HG02852 (cell line): ENCODE measurements around the gene STRN3.
"Not testable (repeated sequence)": the region's sequence is repeated elsewhere in the genome, so short reads cannot be mapped to it uniquely, and the experiment has no call there.

ENCODE experiments used
- ATAC-seq: cut with Tn5 transposase; IDR thresholded peaks from one replicate; pipeline ENCODE4 v1.9.1; 2021; ENCODE audit warnings: mild to moderate bottlenecking, moderate library complexity; ENCODE audit not compliant: unreplicated experiment

The STRN3 gene

DNA sequence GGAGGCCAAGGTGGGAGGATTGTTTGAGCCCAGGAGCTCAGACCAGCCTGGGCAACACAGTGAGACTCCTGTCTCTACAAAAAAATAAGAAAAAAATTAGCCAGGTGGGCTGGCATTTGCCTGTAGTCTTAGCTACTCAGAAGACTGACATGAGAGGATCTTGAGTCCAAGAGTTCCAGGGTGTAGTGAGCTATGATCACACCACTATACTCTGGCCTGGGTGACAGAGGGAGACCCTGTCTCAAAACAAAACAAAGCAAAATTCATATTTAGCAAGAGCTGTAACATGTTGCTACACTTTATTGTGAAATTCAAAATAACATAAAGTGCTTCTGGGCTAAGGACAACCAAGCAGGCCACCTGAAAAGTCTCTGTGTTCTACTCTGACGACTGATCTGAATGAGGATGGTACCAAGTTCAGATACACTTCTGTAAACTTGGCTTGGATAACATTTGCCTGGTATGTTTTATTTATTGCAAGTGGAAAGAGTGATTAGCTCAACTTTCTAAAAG lies 11.6 kb upstream of the STRN3 start:
- no peak for ATAC-seq

- no peak for ATAC-seq
Observed at GRCh38 chr14:31036552-31036951, 10.4 kb upstream of the STRN3 start.

- no peak for ATAC-seq
Observed at GRCh38 chr14:31030469-31030868, 4.3 kb upstream of the STRN3 start.

- ATAC-seq, result no peak
Observed at GRCh38 chr14:31029016-31029970, 3.1 kb upstream of the STRN3 start.

DNA sequence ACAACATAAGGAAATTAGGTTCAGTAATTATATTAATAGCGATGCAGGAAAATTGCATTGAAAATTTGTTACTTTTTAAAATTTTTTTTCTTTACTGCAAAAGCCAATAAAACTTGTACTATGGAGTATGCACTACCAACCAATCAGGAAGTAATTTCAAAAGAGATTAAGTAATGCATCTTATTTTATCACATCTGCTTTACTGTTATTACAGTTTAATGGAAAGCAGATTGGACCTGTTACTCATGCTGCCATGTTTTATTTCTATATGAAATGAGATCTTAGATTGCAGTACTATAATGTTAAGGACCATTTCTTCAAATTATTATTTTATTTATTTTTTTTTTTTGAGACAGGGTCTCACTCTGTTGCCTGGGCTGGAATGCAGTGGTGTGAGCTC lies 1.7 kb upstream of the STRN3 start:
- ATAC-seq, result no peak

GRCh38 chr14:31026450-31027235 lies 464 bp upstream of the STRN3 start:
- ATAC-seq, result peak; percentile 90

GRCh38 chr14:31025367-31026076 lies 657 bp downstream of the STRN3 start, which contains the start of gene AP4S1:
Gene AP4S1, plus strand, starts transcription at chr14:31025649. Its CDS starts 40,548 bp downstream, at chr14:31066197.
- ATAC-seq, result peak; percentile 22

DNA sequence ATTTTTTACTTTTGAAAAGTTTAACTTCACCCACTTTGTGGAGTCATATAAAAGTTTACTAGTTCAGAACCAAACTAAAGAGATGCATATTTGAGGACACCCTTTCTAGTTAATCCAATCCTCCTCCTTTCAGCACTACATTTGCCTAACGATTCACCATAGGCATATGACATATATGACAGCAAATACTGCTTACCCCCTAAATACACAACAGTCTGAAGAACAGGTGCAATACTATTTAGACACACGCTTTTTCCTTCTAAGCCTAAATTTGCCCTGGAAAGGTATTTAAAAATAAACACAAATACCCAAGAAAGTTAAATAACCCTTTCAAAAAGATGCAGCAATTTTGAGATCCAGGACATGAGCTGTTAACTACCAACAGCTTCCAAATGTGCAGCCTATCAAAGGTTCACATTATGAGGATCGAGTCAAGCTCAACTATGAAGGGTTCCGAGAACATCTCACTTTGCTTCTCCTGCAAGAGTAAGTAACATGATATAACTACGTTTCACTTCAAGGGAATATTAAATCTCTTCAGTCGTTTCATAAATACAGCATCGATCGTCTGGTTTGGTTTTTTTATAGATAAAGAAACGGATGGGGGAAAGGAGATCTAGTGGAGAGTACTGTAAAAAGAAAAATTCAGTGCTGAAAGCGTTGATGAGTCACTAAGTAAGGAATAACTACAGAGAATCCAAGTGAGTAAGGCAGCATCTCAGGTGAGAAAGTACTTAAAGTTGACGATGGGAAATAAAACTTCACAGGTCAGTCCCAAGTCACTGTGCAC lies 1.4 kb downstream of the STRN3 start:
- no peak for ATAC-seq

GRCh38 chr14:31024010-31024480 lies 2.1 kb downstream of the STRN3 start:
- no peak for ATAC-seq

- ATAC-seq, result no peak
Observed at GRCh38 chr14:31022386-31022785, 3.8 kb downstream of the STRN3 start.

- no peak for ATAC-seq
Observed at GRCh38 chr14:31021576-31021949, 4.6 kb downstream of the STRN3 start.

DNA sequence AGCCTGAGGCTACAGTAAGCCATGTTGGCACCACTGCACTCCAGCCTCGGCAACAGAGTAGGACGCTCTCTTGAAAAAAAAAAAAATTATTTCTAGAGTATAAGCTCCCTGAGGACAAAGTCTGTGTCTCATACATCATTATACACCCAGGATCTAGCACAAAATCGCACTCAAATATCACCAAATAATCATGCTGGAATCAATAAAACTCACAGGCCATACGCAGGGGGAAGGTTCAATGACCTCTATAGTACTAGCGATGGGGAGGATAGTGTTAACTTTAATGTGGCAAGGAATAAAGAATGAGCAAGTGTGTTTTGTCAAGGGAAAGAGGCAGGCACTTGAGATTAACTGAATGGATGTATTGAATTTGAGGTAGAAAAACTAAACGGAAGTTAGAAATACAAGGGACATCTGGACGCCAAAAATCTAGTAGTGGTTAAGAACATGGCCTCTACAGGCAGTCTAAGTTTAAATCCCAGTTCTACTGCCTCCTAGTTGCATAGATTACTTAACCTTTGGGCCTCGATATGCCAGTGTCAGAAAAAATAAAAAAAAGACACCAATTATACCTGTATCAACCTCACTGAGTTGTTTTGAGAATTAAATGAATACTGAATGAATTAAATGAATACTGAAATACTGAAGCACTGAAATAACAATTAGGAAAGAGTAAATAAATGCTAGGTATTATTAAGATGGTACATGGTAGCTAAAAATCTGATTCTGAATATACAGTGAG lies 5.2 kb downstream of the STRN3 start:
- no peak for ATAC-seq

- no peak for ATAC-seq
Observed at GRCh38 chr14:31018057-31018645, 8.0 kb downstream of the STRN3 start.

DNA sequence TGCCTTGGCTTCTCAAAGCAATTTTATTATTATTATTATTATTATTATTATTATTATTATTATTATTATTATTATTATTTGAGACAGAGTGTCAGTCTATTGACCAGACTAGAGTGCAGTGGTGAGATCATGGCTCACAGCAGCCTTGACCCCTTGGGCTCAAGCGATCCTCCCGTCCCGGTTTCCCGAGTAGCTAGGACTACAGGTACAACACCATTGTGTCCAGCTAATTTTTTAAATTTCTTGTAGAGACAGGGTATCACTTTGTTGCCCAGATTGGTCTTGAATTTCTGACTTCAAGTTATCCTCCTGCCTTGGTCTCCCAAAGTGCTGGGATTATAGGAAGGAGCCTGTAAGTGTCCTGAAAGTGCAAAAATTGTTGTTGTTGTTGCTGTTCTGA lies 12.3 kb downstream of the STRN3 start:
- no peak for ATAC-seq

DNA sequence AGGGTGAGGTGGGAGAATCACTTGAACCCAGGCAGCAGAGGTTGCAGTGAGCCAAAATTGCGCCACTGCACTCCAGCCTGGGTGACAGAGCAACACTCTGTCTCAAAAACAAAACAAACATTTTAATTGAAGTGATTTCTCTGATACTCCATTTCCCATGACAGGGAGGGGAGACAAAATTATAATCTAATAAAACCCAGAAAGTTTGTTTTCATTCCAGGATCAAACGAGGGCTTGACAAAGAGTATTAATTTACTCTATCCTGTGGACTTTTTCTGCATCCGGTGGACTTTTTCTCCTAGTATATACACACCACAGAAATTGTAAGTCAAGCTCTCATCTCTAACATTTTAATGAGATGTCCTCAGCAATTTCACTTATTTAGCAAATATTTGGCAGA lies 15.2 kb downstream of the STRN3 start:
- no peak for ATAC-seq

DNA sequence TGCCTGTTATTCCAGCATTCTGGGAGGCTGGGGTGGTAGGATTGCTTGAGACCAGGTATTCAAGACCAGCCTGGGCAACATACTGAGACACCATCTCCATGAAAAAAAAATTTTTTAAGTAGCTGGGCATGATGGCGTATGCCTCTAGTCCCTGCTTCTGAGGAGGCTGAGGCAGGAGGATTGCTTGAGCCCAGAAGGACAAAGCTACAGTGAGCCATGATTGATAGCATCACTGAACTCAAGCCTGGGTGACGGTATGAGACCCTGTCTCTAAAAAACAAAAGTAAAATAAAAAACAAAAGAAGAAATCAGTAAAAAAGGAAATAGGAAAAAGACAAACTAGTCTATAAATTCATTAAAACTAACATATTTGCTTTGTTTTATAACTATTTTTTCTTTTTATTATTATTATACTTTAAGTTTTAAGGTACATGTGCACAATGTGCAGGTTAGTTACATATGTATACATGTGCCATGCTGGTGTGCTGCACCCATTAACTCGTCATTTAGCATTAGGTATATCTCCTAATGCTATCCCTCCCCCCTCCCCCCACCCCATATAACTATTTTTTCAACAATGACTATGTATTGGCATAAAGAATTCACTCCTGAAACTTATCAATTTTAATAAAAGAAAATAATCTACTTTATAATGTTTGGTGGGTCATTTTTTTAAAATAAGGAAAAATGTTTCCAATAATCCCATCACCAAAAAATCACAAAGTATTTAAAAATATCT lies 16.2 kb downstream of the STRN3 start:
- no peak for ATAC-seq

- ATAC-seq, result no peak
Observed at GRCh38 chr14:31006703-31007102, 19.5 kb downstream of the STRN3 start.

DNA sequence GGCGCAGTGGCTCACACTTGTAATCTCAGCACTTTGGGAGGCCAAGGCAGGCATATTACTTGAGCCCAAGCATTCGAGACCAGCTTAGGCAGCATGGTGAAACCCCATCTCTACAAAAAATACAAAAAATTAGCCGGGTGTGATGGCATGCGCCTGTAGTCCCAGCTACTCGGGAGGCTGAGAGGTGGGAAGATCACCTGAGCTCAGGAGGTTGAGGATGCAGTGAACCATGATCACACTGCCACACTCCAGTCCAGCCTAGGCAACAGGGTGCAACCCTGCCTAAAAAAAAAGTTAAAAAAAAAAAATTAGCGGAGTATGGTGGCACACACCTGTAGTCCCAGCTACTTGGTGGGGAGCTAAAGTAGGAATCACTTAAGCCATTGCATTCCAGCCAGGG lies 22.2 kb downstream of the STRN3 start:
- ATAC-seq, result not testable (repeated sequence)
